DOHH2 (cell line): ENCODE data around the gene FGF1.

Experiments
- H3F3A ChIP-seq: fragments of 200-600 bp; sonication (generic), shearing (Covaris generic); 2 replicates; pipeline ENCODE4 v1.6.0; 2016; ENCODE audit warnings: antibody characterized with exemption, mild to moderate bottlenecking; ENCODE audit not compliant: control insufficient read depth, insufficient read depth
- H3K27ac ChIP-seq: fragments of 200-600 bp; sonication (generic); 2 replicates; pipeline ENCODE4 v1.5.1; 2014; ENCODE audit warnings: low read depth, mild to moderate bottlenecking, low read length, moderate library complexity
- H3K27me3 ChIP-seq: fragments of 200-600 bp; sonication (generic); 2 replicates; pipeline ENCODE4 v1.6.1; 2014; ENCODE audit warnings: mild to moderate bottlenecking, low read length, mixed read lengths; ENCODE audit not compliant: control insufficient read depth
- H3K36me3 ChIP-seq: fragments of 200-600 bp; sonication (generic); 2 replicates; pipeline ENCODE4 v1.6.1; 2014; ENCODE audit warnings: mild to moderate bottlenecking, low read length, moderate library complexity, mixed read lengths; ENCODE audit not compliant: control insufficient read depth
- H3K4me1 ChIP-seq: fragments of 200-600 bp; sonication (generic); 2 replicates; pipeline ENCODE4 v1.6.1; 2014; ENCODE audit warnings: mild to moderate bottlenecking, low read length, mixed read lengths; ENCODE audit not compliant: control insufficient read depth
- H3K4me2 ChIP-seq: fragments of 200-600 bp; sonication (generic); 2 replicates; pipeline ENCODE4 v1.6.0; 2014; ENCODE audit warnings: mild to moderate bottlenecking, low read length, moderate library complexity
- H3K4me3 ChIP-seq: fragments of 200-600 bp; sonication (generic); 2 replicates; pipeline ENCODE4 v1.5.1; 2014; ENCODE audit warnings: mild to moderate bottlenecking, low read length, mixed read lengths
- H3K79me2 ChIP-seq: fragments of 200-600 bp; sonication (generic); 2 replicates; pipeline ENCODE4 v1.6.1; 2014; ENCODE audit warnings: mild to moderate bottlenecking, low read length, mixed read lengths; ENCODE audit not compliant: control insufficient read depth
- H3K9me2 ChIP-seq: fragments of 200-600 bp; sonication (generic); replicated peaks from 2 replicates; pipeline ENCODE4 v1.6.1; 2014; ENCODE audit warnings: mild to moderate bottlenecking, low read length, mixed read lengths; ENCODE audit not compliant: control insufficient read depth
- H3K9me3 ChIP-seq: fragments of 200-600 bp; sonication (generic); 2 replicates; pipeline ENCODE4 v1.6.1; 2014; ENCODE audit warnings: antibody characterized with exemption, low read length, mixed read lengths; ENCODE audit not compliant: control insufficient read depth, insufficient read depth
- H4K20me1 ChIP-seq: fragments of 200-600 bp; sonication (generic); 2 replicates; pipeline ENCODE4 v1.6.0; 2014; ENCODE audit warnings: low read depth, mild to moderate bottlenecking, antibody characterized with exemption, low read length, moderate library complexity; ENCODE audit not compliant: control insufficient read depth, insufficient read depth
- EZH2phosphoT487 ChIP-seq: fragments of 200-600 bp; sonication (generic); IDR thresholded peaks from 2 replicates; pipeline ENCODE4 v1.6.1; 2017; ENCODE audit warnings: borderline replicate concordance, mild to moderate bottlenecking, antibody characterized with exemption, low read length, moderate library complexity, mixed read lengths
- TF ChIP-seq, protein P1 (sequence below): fragments of 200-600 bp; sonication (generic); IDR thresholded peaks from one replicate; pipeline ENCODE4 v1.5.1; 2014; ENCODE audit warnings: antibody characterized with exemption, mild to moderate bottlenecking, low read depth, low read length; ENCODE audit not compliant: poor library complexity, severe bottlenecking

The FGF1 gene

DNA sequence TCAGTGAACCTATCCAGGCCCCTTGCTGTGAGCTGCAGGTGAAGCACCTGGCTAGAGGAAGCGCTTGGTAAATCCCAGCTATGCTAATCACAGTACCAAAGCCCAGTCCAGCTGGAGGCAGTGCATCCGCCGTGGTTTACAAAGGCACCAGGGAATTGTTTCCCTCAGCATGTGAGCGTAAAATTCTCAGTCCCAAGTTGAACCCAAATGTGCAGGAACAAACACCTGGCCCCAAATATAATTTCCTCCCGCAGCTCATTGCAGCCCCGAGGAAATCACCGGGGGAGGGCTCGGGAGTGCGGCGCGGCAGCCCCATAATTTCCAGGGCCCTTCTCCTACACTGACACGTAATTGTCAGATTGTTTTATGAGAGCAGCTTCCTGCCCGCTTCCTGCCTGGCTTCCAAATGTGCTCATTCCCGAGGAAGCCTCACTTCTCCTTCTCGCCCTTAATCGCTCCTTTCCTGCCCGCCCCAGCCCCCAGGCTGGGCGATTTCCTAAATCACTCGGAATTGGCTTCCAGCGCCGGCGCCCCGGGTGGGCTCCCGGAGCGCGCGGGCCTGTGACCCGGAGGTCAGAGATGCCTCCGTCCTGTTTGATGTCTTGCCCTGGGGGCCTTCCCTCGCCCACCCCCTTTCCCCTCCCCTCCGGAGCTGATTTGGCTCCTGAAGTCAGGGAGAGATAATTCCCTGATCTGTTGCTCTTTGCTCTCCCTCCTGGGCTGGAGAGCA, 134.4 kb downstream of the FGF1 start:
- Histone ChIP-seq H3F3A (no peaks in the 10 kb centered on the region), H4K20me1 (no peaks in the 10 kb centered on the region), H3K36me3 (no peaks in the 10 kb centered on the region), H3K9me2 (no peaks in the 10 kb centered on the region), H3K27ac (no peak overlapping the region), H3K27me3 (peaks cover 19% of the 10 kb centered on the region), H3K79me2 (no peaks in the 10 kb centered on the region), H3K9me3 (no peaks in the 10 kb centered on the region), H3K4me2 (no peak overlapping the region), H3K4me1 (no peaks in the 10 kb centered on the region), H3K4me3 (no peak overlapping the region)
- TF ChIP-seq, protein P1, sequence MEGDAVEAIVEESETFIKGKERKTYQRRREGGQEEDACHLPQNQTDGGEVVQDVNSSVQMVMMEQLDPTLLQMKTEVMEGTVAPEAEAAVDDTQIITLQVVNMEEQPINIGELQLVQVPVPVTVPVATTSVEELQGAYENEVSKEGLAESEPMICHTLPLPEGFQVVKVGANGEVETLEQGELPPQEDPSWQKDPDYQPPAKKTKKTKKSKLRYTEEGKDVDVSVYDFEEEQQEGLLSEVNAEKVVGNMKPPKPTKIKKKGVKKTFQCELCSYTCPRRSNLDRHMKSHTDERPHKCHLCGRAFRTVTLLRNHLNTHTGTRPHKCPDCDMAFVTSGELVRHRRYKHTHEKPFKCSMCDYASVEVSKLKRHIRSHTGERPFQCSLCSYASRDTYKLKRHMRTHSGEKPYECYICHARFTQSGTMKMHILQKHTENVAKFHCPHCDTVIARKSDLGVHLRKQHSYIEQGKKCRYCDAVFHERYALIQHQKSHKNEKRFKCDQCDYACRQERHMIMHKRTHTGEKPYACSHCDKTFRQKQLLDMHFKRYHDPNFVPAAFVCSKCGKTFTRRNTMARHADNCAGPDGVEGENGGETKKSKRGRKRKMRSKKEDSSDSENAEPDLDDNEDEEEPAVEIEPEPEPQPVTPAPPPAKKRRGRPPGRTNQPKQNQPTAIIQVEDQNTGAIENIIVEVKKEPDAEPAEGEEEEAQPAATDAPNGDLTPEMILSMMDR = no peak
- no peak for TF ChIP-seq EZH2phosphoT487

DNA sequence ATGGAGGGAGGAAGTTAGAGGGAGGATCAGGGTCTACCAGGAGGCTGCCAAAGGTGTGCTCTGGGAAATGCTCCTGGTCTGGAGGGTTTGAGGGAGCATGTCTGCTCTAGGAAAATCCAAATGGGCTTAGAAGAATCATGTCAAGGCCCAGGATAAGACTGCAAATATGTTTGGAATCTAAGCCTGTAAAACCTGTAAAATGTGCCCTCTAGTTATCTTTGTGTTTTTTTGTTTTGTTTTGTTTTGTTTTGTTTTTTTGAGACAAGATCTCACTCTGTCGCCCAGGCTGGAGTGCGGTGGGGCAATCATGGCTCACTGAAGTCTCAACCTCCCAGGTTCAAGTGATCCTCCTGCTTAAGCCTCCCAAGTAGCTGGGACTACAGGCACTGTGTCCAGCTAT, 135.4 kb downstream of the FGF1 start:
- Histone ChIP-seq H3K79me2 (no peaks in the 10 kb centered on the region), H4K20me1 (no peaks in the 10 kb centered on the region), H3K27ac (no peak overlapping the region), H3K9me3 (no peaks in the 10 kb centered on the region), H3K4me2 (no peak overlapping the region), H3F3A (no peaks in the 10 kb centered on the region), H3K4me1 (no peaks in the 10 kb centered on the region), H3K36me3 (no peaks in the 10 kb centered on the region), H3K9me2 (no peaks in the 10 kb centered on the region), H3K27me3 (peaks cover 19% of the 10 kb centered on the region), H3K4me3 (no peak overlapping the region)
- no peak for TF ChIP-seq EZH2phosphoT487

DNA sequence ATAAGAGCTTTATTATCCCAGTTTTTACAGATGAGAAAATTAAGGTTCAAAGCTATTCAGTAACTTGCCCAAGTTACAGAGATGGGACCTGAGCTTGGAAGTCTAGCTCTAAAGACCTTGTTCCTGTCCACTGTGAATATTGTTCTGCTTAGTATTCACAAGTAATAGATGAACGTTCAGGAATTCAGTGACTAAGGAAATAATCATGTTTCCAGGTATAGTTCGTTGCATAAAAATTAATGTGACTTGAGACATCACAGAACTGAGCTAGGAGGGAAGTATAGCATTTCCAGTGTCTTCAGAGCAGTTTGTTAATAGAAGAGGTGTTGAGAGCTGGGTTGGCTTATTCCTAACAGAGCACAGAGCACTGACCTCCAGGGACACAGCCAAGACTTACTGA, 136.1 kb downstream of the FGF1 start:
- H3K9me3 ChIP-seq = no peaks in the 10 kb centered on the region
- no peak overlapping the region for H3K4me3 ChIP-seq
- H3K27ac ChIP-seq = no peak overlapping the region
- no peaks in the 10 kb centered on the region for H3K4me1 ChIP-seq
- peaks cover 19% of the 10 kb centered on the region for H3K27me3 ChIP-seq
- no peaks in the 10 kb centered on the region for H3K36me3 ChIP-seq
- H3K4me2 ChIP-seq = no peak overlapping the region
- no peaks in the 10 kb centered on the region for H4K20me1 ChIP-seq
- no peaks in the 10 kb centered on the region for H3F3A ChIP-seq
- H3K9me2 ChIP-seq = no peaks in the 10 kb centered on the region
- H3K79me2 ChIP-seq = no peaks in the 10 kb centered on the region
- no peak for TF ChIP-seq EZH2phosphoT487
- TF ChIP-seq, protein P1 = no peak

DNA sequence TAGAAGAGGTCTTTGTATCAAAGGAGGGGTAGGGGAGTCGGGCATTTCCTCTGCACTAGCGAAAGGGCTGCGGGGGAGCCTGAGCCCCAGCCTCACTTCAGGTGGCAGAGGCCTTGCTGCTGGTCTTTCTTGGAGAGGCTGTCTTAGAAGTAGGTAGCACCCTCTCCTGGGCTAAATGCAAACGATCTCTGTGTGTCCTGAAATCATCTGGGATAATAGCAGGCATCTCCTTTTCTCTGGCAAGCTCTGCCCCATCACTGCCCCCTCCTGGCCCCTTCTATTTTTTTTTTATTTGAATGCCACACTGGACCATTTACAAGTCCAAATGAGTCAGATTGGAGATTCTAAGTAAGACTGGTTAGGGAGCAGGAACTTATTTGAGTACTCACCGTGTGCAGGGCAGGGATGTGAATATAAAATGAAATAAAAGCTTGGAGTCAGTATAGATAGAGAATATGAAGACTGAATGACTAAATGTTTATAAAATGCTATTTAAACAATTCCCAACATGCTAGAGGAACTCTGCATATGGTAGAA, 137.1 kb downstream of the FGF1 start:
- H3F3A ChIP-seq = no peaks in the 10 kb centered on the region
- no peaks in the 10 kb centered on the region for H3K4me1 ChIP-seq
- no peaks in the 10 kb centered on the region for H3K79me2 ChIP-seq
- H3K4me3 ChIP-seq = no peak overlapping the region
- H3K27ac ChIP-seq = no peak overlapping the region
- H3K27me3 ChIP-seq = peaks cover 16% of the 10 kb centered on the region
- TF ChIP-seq, protein P1 = peak; percentile 62
- no peak for TF ChIP-seq EZH2phosphoT487
- H3K4me2 ChIP-seq = no peak overlapping the region
- no peaks in the 10 kb centered on the region for H3K36me3 ChIP-seq
- no peaks in the 10 kb centered on the region for H3K9me3 ChIP-seq
- H3K9me2 ChIP-seq = no peaks in the 10 kb centered on the region
- H4K20me1 ChIP-seq = no peaks in the 10 kb centered on the region
